ENCODE results near the gene DNAL1. TPM values are rescaled to one million over a fixed set of nuclear protein-coding genes. Genes with fewer than 3 reads are reported as not detected.

DNAL1 gene
- total RNA-seq, 4 donors from 2014 or later = 7.7 to 11.5 (median 8.1) TPM

DNA sequence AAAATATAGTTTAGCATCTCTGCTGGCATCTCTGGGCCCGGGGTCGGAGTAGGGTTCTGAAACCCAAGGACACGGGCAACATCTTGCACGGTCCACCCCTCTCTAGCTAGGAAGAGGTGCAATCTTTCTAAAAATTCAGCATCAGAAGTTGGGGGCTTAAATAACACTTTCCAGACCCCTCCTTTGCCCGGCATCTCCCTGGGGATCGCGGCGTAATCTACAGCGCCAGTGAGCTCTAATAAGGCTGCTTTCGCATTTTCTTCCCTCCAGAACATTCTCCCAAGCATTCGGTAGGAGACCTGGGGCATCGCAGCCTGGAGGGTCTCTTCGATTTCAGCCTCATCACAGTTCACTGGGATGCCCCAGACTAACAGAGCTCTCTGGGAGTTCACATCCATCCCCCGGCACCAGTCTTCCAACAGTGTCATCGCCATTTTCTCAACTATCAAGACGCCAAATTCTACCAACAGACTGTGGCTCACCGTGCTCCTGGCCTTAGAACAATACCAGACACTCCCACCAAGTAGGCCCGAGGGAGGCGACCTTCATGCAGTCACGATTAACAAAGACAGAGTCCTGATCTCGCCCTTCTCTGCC lies 68.5 kb downstream of the DNAL1 start:
- DNase-seq (ENCODE audit: low spot score) = no peak
- TF ChIP-seq, protein P1, sequence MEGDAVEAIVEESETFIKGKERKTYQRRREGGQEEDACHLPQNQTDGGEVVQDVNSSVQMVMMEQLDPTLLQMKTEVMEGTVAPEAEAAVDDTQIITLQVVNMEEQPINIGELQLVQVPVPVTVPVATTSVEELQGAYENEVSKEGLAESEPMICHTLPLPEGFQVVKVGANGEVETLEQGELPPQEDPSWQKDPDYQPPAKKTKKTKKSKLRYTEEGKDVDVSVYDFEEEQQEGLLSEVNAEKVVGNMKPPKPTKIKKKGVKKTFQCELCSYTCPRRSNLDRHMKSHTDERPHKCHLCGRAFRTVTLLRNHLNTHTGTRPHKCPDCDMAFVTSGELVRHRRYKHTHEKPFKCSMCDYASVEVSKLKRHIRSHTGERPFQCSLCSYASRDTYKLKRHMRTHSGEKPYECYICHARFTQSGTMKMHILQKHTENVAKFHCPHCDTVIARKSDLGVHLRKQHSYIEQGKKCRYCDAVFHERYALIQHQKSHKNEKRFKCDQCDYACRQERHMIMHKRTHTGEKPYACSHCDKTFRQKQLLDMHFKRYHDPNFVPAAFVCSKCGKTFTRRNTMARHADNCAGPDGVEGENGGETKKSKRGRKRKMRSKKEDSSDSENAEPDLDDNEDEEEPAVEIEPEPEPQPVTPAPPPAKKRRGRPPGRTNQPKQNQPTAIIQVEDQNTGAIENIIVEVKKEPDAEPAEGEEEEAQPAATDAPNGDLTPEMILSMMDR (IDR thresholded peaks at IDR 0.05) = no peak
- ATAC-seq (ENCODE audit: low FRiP score) = no peak

DNA sequence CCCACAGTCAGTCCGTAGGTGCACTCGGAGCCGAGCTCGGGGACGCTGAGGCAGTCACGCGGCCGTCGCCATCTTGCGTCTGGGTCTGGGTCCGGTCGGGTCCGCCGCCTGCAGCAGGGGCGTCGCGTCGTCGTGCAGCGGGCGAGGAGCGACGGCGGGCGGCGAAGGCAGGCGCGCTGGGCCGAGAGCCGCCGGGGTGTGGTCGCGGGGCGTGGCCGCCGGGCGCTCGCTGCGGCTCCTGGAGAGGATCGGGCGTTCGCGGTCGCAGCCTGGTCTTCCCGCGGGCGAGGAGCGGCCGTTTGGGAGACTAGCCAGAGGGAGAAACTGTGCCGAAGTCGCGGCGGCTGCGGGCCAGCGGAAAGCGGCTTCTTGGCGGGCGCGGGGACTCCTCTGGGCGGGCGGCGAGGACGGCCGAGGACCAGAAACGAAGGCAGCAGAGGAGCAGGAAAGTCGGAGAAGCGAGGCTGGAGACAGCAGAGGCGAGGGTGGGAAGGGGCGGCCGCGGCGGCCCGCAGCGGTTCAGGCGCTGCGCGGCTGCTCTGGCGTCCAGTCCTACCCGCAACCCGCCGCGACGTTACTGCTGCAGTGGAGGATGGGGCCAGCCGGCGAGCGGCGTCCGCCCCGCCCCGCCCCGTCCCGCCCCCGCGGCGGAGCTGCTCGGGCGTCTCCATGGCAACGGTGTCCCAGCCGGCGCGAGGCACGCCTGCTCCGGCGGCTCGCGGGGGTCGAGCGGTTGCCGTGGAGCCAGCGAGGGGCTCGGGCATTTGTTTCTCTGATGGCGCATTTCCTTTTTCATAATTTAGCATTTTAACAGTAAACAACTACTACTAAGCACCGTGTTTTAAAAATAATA lies 69.2 kb downstream of the DNAL1 start, which contains the start of gene PNMA1:
Gene PNMA1 (minus strand): TSS at position 582 of the 853 bp plus-strand sequence. CDS start 745 bp downstream, outside the sequence.
- DNase-seq (ENCODE audit: low spot score) = peak; percentile 71

DNA sequence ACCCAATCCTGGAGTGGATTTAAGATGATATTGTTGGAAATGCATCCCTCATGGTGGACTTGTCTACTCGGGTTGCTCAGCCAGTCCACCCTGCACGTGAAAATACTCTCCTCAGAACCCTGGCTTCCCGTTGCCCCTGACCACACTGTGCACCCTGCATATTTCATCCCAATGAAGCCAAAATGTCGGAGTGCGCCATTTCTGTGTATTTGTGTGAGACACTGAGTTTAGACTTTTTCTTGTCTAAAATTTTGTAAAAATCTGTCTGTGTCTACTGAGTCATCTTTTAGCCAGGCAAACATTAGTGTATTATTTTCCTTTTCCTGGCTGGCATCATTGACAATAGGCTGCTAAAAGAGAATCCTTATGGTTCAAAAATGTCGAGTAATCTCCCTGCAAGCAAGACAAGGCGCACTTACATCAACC lies 69.9 kb downstream of the DNAL1 start:
- ATAC-seq (ENCODE audit: low FRiP score) = no peak
- no peak for DNase-seq (ENCODE audit: low spot score)
- TF ChIP-seq, protein P1 (IDR thresholded peaks at IDR 0.05) = no peak

More for the DNA sequence above, 69.2 kb downstream of the DNAL1 start, which contains the start of gene PNMA1:
- ATAC-seq (ENCODE audit: low FRiP score) = peak; percentile 74
- TF ChIP-seq, protein P1 (IDR thresholded peaks at IDR 0.05) = no peak

DNA sequence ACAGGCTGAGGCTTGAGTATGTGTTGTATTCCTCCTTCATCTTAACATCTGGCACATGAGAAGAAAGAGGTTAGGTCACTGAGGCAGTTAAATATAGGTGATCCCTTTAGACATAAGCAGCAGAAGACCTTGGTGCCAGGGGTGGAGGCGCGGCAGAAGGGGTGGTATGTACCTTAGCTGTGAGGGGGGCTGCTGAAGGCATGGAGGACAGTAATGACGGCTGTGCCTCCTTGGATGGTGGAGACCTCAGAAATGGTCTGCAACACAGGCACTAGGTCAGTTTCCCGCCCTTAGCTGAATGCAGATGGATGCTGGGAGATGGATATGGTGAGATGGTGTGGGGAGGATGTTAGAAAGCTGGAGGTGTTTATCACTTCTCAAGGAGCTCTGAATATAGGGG lies 70.9 kb downstream of the DNAL1 start:
- ATAC-seq (ENCODE audit: low FRiP score) = no peak
- no peak for DNase-seq (ENCODE audit: low spot score)
- TF ChIP-seq, protein P1 (IDR thresholded peaks at IDR 0.05) = no peak

DNA sequence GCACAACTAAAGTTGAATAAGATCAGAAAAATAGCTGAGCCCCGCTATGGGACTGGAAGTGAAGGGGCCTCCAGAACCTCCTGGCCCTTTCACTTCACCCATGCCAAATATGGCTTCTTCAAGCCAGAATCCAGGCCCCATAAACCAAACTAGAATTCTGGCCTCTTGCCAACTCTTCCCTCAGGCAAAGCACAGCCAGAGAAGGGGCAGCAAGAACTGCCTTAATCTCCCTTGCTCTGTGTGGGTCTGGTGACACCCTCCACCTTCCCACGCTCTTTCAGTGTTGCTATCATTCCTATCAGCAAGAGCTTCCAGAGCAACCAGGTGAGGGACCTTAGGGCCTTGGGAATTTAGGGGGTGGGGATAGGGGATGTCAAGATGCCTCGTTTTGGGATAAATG lies 72.5 kb downstream of the DNAL1 start:
- ATAC-seq (ENCODE audit: low FRiP score) = no peak
- TF ChIP-seq, protein P1 (IDR thresholded peaks at IDR 0.05) = no peak

DNA sequence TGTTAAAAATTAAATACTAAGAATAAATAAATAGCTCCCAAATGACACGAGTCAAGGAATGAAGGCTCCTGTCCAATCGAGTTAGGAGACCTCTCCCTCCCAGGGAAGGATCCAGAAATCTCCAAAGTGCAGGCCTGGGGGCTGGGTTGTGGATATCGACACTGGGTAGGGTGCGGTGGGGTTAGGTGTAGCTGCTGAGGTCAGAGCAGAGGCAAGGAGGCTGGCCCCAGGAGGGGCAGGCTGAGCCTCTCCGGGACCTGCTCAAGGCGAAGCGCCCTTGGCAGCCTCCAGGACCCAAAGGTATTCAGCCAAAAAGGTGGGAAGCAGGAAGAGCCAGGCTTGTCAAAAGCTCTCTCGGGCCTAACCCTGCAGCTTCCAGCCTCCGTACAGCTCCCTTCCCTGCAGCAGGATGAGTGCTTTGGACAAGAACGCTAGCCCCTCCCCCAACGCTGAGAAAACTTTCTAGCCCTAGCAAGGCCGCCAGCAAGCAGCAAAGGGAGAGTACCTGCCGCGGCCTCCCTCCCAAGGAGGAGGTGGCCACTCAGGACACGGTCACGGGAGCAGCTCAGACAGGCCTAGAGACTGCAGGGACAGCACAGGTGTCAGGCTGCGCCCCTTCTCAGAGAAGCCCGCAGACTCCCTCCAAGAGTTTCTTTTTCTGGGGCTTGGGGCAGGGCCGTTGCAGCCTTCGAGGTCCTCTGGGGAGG lies 73.1 kb downstream of the DNAL1 start:
- TF ChIP-seq, protein P1 (IDR thresholded peaks at IDR 0.05) = no peak
- DNase-seq (ENCODE audit: low spot score) (no peak), ATAC-seq (ENCODE audit: low FRiP score) (no peak)

More for the DNA sequence above, 72.5 kb downstream of the DNAL1 start:
- DNase-seq (ENCODE audit: low spot score) = no peak

Measured in omental fat pad (tissue), 4 donors.